ENCODE data around the gene TMEM80. TPM values are rescaled to one million over a fixed set of nuclear protein-coding genes. Genes with fewer than 3 reads are reported as not detected.
"Not testable (repeated sequence)": the region's sequence is repeated elsewhere in the genome, so short reads cannot be mapped to it uniquely, and the experiment has no call there.

The TMEM80 gene
- total and polyA plus RNA-seq, 2 experiments from 2014 or later: 12.8 to 25.4 TPM

DNA sequence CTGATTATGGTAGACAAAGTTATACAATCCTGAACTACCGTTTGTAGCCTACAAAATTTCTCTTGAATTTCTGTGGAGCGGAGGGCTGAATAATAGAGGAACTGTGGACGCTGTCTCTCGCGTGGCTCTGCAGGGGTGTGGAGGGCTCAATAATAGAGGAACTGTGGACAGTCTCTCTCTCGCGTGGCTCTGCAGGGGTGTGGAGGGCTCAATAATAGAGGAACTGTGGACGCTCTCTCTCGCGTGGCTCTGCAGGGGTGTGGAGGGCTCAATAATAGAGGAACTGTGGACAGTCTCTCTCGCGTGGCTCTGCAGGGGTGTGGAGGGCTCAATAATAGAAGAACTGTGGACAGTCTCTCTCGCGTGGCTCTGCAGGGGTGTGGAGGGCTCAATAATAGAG, 42.5 kb upstream of the TMEM80 start:
- not testable (repeated sequence) for H3K79me2 ChIP-seq (replicated peaks; ENCODE audit: insufficient read depth); H2AFZ ChIP-seq; H3K9me3 Mint-ChIP-seq; H3K4me2 ChIP-seq; H3K4me3 ChIP-seq; H3K4me3 Mint-ChIP-seq; H3K27ac ChIP-seq (ENCODE audit: low read depth); H3K4me1 ChIP-seq (ENCODE audit: insufficient read depth); H3K9me2 ChIP-seq (ENCODE audit: insufficient read depth); ATAC-seq; H3K36me3 ChIP-seq (ENCODE audit: insufficient read depth); H3K27ac Mint-ChIP-seq; H3K4me1 Mint-ChIP-seq; DNase-seq (ENCODE audit: low spot score); H3F3A ChIP-seq (replicated peaks; ENCODE audit: low read depth); H3K27me3 ChIP-seq (ENCODE audit: insufficient read depth); H4K20me1 ChIP-seq (replicated peaks; ENCODE audit: insufficient read depth)
- H3K36me3 Mint-ChIP-seq (ENCODE audit: low read depth): peaks cover 39% of the 10 kb centered on the region
- peaks cover 12% of the 10 kb centered on the region for H3K27me3 Mint-ChIP-seq (ENCODE audit: insufficient read depth, low read depth, poor library complexity)

DNA sequence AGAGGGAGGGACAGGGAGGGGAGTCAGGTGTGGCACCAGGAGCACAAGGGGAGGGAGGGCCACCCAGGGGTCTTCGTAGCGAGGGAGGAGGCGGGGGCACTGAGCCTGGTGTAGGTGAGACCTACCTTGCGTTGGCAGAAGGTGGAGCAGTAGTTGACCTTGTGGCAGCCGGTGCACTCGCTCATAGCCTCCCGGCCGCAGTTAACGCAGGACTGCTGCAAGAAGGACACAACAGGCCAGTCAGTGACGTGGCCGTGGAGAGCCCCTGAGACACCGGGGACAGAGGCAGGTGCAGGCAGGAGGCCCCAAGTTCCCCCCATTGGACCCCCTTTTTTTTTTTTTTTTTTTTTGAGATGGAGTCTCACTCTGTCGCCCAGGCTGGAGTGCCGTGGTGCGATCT, 41.8 kb upstream of the TMEM80 start:
- no peak overlapping the region for H3K4me3 ChIP-seq
- H3K36me3 ChIP-seq (ENCODE audit: insufficient read depth): peaks cover 10% of the 10 kb centered on the region
- no peak overlapping the region for H2AFZ ChIP-seq
- ATAC-seq: no peak
- no peaks in the 10 kb centered on the region for H3K4me1 ChIP-seq (ENCODE audit: insufficient read depth)
- H3K27me3 ChIP-seq (ENCODE audit: insufficient read depth): no peaks in the 10 kb centered on the region
- 0 out of 2 replicates have a peak, but pooled peaks cover 6% of the 10 kb centered on the region for H3F3A ChIP-seq (replicated peaks; ENCODE audit: low read depth)
- H3K27ac ChIP-seq (ENCODE audit: low read depth): no peak overlapping the region
- no peak overlapping the region for H3K4me2 ChIP-seq
- H3K9me3 Mint-ChIP-seq: no peaks in the 10 kb centered on the region
- no peak for TF ChIP-seq ZNF331 (CRISPR knock-in tag; IDR thresholded peaks at IDR 0.05; ENCODE audit: low read depth)
- no peak for TF ChIP-seq POLR2AphosphoS5 (IDR thresholded peaks at IDR 0.05; ENCODE audit: low read depth)
- no peak for TF ChIP-seq NANOG (IDR thresholded peaks at IDR 0.05; ENCODE audit: borderline replicate concordance)
- no peaks in the 10 kb centered on the region for H3K4me1 Mint-ChIP-seq
- H3K4me3 Mint-ChIP-seq: no peak overlapping the region
- peaks cover 12% of the 10 kb centered on the region for H3K27me3 Mint-ChIP-seq (ENCODE audit: insufficient read depth, low read depth, poor library complexity)
- no peaks in the 10 kb centered on the region for H3K9me2 ChIP-seq (ENCODE audit: insufficient read depth)
- H3K27ac Mint-ChIP-seq: no peak overlapping the region
- H3K36me3 Mint-ChIP-seq (ENCODE audit: low read depth): peaks cover 37% of the 10 kb centered on the region
- H4K20me1 ChIP-seq (replicated peaks; ENCODE audit: insufficient read depth): peaks cover 2% of the 10 kb centered on the region; the same call in 1 of the 2 replicates
- H3K79me2 ChIP-seq (replicated peaks; ENCODE audit: insufficient read depth): no peaks in the 10 kb centered on the region
- no peak for DNase-seq (ENCODE audit: low spot score)

DNA sequence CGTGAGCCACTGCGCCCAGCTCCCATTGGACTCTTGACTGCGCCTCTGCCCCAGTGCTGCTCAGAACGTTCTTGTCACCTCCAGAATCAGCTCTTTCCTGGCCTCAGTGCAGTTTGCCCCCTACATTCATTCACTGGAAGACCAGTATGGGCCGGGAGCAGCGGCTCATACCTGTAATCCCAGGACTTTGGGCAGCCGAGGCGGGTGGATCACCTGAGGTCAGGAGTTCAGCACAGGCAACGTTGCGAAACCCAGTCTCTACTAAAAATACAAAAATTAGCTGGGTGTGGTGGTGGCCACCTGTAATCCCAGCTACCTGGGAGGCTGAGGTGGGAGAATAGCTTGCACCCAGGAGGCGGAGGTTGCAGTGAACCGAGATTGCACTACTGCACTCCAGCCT, 41.2 kb upstream of the TMEM80 start:
- not testable (repeated sequence) for H3K27me3 ChIP-seq (ENCODE audit: insufficient read depth); H3K79me2 ChIP-seq (replicated peaks; ENCODE audit: insufficient read depth); H3K4me3 ChIP-seq; ATAC-seq; H3K4me1 ChIP-seq (ENCODE audit: insufficient read depth); H3K9me3 Mint-ChIP-seq; DNase-seq (ENCODE audit: low spot score); H4K20me1 ChIP-seq (replicated peaks; ENCODE audit: insufficient read depth); H3K27ac Mint-ChIP-seq; H3K27ac ChIP-seq (ENCODE audit: low read depth); H3K4me2 ChIP-seq; H3F3A ChIP-seq (replicated peaks; ENCODE audit: low read depth); H3K4me1 Mint-ChIP-seq; H2AFZ ChIP-seq; H3K4me3 Mint-ChIP-seq; H3K9me2 ChIP-seq (ENCODE audit: insufficient read depth)
- Mint-ChIP-seq H3K36me3 (ENCODE audit: low read depth) (peaks cover 32% of the 10 kb centered on the region), H3K27me3 (ENCODE audit: insufficient read depth, low read depth, poor library complexity) (peaks cover 12% of the 10 kb centered on the region)
- peaks cover 13% of the 10 kb centered on the region for H3K36me3 ChIP-seq (ENCODE audit: insufficient read depth)

DNA sequence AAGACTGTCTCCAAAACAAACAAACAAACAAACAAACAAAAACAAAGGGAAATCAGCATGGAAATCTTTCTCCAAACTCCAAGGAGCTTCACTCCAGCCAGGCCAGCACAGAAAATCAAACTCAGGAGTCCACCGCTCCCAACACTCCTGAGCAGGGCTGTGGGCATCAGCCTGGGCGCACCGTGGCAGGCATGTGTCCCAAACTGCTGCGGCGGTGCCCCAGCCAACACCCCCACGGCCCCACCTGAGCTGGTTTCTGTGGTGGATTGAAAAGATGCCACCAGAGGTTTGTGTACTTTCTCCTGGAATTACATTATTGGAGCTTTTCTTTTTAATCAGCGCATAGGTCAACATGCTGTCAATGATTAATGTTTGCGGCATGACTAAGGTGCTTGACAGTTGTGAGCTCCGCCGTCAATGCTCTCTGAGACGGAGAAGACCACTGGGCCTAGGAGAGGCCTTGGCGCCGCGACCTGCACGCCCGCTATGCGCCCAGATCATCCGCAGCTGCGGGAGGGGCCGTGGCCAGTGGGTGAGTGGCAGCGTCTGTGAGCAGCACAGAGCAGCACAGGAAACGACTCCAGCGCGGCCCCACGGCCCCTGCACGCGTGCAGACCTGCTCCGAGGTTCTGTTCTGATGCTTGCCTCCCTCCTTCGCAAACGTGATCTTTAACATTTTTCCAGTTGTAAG, 40.4 kb upstream of the TMEM80 start:
- Histone ChIP-seq H3K4me1 (ENCODE audit: insufficient read depth) (no peaks in the 10 kb centered on the region), H3K79me2 (replicated peaks; ENCODE audit: insufficient read depth) (no peaks in the 10 kb centered on the region), H3K36me3 (ENCODE audit: insufficient read depth) (peaks cover 13% of the 10 kb centered on the region), H3K4me3 (no peak overlapping the region), H3F3A (replicated peaks; ENCODE audit: low read depth) (0 out of 2 replicates have a peak, but pooled peaks cover 6% of the 10 kb centered on the region), H3K9me2 (ENCODE audit: insufficient read depth) (no peaks in the 10 kb centered on the region), H3K27me3 (ENCODE audit: insufficient read depth) (no peaks in the 10 kb centered on the region), H3K27ac (ENCODE audit: low read depth) (no peak overlapping the region), H3K4me2 (no peak overlapping the region), H2AFZ (no peak overlapping the region), H4K20me1 (replicated peaks; ENCODE audit: insufficient read depth) (peaks cover 6% of the 10 kb centered on the region; the same call in 1 of the 2 replicates)
- Mint-ChIP-seq H3K27ac (no peak overlapping the region), H3K4me1 (no peaks in the 10 kb centered on the region), H3K36me3 (ENCODE audit: low read depth) (peaks cover 30% of the 10 kb centered on the region), H3K27me3 (ENCODE audit: insufficient read depth, low read depth, poor library complexity) (peaks cover 12% of the 10 kb centered on the region), H3K4me3 (no peak overlapping the region), H3K9me3 (no peaks in the 10 kb centered on the region)
- ATAC-seq (no peak), DNase-seq (ENCODE audit: low spot score) (no peak)
- TF ChIP-seq ZNF114 (CRISPR knock-in tag; IDR thresholded peaks at IDR 0.05): no peak
- TF ChIP-seq, protein P1, sequence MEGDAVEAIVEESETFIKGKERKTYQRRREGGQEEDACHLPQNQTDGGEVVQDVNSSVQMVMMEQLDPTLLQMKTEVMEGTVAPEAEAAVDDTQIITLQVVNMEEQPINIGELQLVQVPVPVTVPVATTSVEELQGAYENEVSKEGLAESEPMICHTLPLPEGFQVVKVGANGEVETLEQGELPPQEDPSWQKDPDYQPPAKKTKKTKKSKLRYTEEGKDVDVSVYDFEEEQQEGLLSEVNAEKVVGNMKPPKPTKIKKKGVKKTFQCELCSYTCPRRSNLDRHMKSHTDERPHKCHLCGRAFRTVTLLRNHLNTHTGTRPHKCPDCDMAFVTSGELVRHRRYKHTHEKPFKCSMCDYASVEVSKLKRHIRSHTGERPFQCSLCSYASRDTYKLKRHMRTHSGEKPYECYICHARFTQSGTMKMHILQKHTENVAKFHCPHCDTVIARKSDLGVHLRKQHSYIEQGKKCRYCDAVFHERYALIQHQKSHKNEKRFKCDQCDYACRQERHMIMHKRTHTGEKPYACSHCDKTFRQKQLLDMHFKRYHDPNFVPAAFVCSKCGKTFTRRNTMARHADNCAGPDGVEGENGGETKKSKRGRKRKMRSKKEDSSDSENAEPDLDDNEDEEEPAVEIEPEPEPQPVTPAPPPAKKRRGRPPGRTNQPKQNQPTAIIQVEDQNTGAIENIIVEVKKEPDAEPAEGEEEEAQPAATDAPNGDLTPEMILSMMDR (conservative IDR thresholded peaks at IDR 0.05; ENCODE audit: low read depth in 2 of 2): no peak
- TF ChIP-seq ZNF331 (CRISPR knock-in tag; IDR thresholded peaks at IDR 0.05; ENCODE audit: low read depth): no peak
- TF ChIP-seq, protein P2, sequence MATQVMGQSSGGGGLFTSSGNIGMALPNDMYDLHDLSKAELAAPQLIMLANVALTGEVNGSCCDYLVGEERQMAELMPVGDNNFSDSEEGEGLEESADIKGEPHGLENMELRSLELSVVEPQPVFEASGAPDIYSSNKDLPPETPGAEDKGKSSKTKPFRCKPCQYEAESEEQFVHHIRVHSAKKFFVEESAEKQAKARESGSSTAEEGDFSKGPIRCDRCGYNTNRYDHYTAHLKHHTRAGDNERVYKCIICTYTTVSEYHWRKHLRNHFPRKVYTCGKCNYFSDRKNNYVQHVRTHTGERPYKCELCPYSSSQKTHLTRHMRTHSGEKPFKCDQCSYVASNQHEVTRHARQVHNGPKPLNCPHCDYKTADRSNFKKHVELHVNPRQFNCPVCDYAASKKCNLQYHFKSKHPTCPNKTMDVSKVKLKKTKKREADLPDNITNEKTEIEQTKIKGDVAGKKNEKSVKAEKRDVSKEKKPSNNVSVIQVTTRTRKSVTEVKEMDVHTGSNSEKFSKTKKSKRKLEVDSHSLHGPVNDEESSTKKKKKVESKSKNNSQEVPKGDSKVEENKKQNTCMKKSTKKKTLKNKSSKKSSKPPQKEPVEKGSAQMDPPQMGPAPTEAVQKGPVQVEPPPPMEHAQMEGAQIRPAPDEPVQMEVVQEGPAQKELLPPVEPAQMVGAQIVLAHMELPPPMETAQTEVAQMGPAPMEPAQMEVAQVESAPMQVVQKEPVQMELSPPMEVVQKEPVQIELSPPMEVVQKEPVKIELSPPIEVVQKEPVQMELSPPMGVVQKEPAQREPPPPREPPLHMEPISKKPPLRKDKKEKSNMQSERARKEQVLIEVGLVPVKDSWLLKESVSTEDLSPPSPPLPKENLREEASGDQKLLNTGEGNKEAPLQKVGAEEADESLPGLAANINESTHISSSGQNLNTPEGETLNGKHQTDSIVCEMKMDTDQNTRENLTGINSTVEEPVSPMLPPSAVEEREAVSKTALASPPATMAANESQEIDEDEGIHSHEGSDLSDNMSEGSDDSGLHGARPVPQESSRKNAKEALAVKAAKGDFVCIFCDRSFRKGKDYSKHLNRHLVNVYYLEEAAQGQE (IDR thresholded peaks at IDR 0.05; ENCODE audit: unreplicated experiment): no peak
- no peak for TF ChIP-seq STAT1 (IDR thresholded peaks at IDR 0.05; ENCODE audit: unreplicated experiment)
- TF ChIP-seq EZH2phosphoT487 (IDR thresholded peaks at IDR 0.05; ENCODE audit: unreplicated experiment): no peak
- no peak for TF ChIP-seq POLR2AphosphoS5 (IDR thresholded peaks at IDR 0.05; ENCODE audit: low read depth)
